ENCODE measurements around the gene SIM2.

The SIM2 gene

DNA sequence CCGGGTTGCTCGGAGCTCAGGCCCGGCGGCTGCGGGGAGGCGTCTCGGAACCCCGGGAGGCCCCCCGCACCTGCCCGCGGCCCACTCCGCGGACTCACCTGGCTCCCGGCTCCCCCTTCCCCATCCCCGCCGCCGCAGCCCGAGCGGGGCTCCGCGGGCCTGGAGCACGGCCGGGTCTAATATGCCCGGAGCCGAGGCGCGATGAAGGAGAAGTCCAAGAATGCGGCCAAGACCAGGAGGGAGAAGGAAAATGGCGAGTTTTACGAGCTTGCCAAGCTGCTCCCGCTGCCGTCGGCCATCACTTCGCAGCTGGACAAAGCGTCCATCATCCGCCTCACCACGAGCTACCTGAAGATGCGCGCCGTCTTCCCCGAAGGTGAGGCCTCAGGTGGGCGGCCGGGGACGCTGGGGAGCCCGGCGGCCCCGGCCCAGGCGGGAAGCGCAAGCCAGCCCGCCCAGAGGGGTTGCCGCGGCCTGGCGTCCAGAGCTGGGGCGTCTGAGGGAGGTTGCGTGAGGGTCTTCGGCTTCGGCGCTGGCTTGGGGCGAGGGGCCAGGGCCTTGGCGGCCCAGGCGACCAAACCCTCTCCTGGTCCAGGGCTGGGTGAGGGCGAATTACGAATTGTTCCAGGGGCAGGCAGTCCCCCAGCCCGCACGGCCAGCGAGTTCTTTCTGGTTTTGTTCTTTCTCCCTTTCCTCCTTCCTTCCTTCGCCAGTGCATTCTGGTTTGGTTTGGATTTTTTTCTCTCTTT is 805 bp downstream of the SIM2 start:
- no peak for DNase-seq (ENCODE audit: low read depth)

GRCh38 chr21:36700295-36700970 is 1.5 kb downstream of the SIM2 start:
- no peak for DNase-seq (ENCODE audit: low read depth)

- no peak for DNase-seq (ENCODE audit: low read depth)
These were observed 2.2 kb downstream of the SIM2 start for GRCh38 chr21:36700971-36701755.

DNA sequence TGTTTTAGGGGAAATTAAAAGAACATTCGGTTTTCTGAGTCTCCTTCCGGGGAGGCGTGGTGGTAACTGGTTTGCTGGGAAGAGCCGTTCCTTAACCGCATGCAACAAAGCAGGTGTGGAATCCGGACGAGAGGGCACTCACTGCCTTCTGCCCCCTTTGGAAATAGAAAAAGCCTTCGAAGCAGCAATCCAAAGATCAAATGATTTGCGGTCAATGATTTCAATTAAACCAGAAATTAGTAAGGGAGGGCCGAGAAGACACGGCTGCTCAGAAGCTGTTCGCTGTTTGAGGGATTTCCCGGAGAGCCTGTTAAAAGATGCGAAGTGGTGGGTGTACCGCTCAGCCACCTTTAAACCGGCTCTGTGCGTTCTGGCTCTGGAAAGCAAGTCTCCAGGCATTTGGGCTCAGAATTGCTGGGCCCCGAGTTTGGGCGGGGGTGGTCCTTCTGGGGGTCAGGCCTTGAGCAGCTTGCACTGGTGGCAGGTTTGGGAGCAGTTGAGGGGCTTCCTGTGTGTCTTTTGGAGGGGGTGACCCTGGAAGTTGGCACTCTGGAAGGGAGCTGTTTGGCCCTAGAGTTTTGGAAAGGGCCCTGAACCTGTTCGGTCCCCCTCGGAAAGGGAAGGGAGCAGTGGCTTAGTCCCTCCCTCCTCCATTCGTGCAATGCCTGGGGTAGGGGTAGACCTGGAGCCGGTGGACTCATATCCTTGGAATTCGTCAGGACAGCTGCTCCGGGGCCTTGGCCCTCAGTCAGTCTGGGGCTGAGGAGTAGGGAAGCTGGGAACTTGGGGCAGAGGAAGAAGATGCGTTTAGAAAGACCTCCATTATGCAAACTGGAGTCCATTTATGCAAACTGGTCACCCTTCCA is 3.1 kb downstream of the SIM2 start:
- DNase-seq (ENCODE audit: low read depth): no peak

DNA sequence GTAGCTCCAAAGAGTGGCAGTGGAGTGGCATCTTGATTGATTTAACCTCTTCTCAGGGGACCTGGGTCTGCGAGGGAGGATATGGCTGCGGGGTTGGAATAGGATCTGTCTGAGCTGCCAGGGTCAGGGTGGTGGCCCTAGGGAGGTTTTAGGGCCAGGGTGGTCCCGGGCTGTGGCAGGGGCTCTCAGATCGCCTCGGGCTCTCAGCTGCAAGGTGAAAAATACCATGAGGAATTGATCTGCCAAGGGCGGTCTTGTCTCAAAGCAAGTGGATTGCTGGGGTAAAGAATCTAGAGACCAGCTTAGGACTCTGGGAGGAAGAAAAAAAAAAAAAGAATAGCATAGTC is 3.7 kb downstream of the SIM2 start:
- no peak for DNase-seq (ENCODE audit: low read depth)

GRCh38 chr21:36703123-36703522 is 4.2 kb downstream of the SIM2 start:
- DNase-seq (ENCODE audit: low read depth): no peak

DNA sequence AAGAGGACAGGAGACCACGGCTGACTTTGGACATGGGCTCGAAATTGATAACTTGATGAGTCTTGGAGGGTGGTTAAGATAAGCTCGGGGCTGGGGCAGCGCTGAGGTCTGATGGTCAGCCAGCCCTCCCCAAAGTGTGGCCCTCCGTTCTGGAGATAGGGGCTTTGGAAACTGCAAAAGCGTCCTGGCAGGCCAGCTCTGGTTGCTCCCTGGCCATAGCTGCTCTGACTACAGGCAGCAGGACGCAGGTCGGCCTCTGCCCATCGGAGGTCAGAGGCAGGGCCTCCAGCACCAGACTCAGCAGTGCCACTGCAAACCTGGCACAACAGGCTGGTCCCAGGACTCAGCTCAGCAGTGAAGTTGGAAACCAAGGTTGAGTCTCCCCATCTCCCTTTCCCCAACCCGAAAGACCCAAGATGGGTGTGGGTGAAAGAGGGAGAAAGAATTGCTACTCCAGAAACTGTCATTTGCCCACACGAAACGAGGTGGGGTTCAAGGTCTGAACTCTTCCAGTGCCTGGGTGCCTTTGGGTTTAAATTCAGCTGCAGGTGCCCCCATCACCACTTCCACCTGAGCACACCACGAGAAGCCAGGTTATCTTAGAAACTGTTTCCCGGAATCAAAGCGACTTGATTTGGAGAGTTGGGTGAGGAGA is 4.8 kb downstream of the SIM2 start:
- no peak for DNase-seq (ENCODE audit: low read depth)

GRCh38 chr21:36704281-36704957 is 5.5 kb downstream of the SIM2 start:
- DNase-seq (ENCODE audit: low read depth): no peak

DNA sequence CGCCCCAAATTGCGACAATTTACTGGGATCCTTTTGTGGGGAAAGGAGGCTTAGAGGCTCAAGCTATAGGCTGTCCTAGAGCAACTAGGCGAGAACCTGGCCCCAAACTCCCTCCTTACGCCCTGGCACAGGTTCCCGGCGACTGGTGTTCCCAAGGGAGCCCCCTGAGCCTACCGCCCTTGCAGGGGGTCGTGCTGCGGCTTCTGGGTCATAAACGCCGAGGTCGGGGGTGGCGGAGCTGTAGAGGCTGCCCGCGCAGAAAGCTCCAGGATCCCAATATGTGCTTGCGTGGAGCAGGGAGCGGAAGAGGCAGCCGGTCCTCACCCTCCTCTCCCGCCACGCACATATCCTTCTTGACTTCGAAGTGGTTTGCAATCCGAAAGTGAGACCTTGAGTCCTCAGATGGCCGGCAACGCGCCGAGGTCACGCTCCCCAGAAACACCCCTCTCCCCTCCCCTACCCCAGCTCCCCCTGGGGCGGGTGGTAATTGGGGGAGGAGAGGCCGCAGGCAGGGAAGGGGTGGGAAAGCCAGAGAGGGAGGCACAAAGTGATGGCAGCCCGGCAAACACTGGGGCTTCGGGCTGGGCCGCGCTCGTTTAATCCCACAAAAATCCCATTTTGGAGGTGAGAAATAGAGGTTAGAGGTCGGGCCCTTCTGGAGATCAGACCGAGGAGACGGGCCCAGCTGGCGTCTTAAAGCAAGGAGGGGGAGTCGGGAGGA is 6.2 kb downstream of the SIM2 start:
- no peak for DNase-seq (ENCODE audit: low read depth)

GRCh38 chr21:36705679-36706481 is 7.0 kb downstream of the SIM2 start:
- no peak for DNase-seq (ENCODE audit: low read depth)

- DNase-seq (ENCODE audit: low read depth): no peak
These were observed 7.6 kb downstream of the SIM2 start for GRCh38 chr21:36706482-36706852.

DNA sequence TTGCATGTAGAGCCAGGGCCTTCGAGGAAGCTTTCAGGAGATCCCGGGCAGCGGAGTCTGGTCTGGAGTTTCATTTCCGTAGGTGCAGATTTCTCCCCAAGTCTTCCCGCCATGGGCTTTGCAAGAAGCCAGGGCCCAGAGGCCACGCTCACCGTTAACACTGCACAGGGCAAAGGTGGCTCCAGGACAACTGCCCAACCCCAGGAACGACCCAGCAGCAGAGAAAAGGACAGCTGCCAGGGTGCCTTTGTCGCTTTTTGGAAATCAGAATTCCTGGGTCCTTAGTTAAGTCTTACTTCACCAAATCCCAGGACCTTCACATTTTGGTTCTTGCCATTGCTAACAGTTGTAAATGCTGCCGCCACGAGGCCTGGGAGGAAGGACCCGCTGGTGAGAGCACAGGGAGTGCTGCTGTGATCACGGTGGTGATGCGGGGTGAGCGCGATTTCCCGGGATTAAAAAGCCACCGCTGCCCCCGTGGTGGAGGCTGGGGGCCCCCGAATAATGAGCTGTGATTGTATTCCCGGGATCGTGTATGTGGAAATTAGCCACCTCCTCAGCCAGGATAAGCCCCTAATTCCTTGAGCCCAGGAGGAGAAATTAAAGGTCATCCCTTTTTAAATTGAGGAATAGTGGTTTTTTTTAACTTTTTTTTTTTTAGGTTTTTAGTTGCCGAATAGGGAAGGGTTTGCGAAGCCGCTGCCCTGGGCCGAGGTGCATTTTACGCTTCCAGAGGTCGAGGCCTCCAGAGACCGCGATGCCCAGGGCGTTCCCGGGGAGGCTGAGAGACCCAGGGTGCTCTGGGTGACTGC is 8.2 kb downstream of the SIM2 start:
- no peak for DNase-seq (ENCODE audit: low read depth)

- DNase-seq (ENCODE audit: low read depth): no peak
These were observed 8.9 kb downstream of the SIM2 start for GRCh38 chr21:36707763-36708285.

- DNase-seq (ENCODE audit: low read depth): no peak
These were observed 9.5 kb downstream of the SIM2 start for GRCh38 chr21:36708286-36709029.

DNA sequence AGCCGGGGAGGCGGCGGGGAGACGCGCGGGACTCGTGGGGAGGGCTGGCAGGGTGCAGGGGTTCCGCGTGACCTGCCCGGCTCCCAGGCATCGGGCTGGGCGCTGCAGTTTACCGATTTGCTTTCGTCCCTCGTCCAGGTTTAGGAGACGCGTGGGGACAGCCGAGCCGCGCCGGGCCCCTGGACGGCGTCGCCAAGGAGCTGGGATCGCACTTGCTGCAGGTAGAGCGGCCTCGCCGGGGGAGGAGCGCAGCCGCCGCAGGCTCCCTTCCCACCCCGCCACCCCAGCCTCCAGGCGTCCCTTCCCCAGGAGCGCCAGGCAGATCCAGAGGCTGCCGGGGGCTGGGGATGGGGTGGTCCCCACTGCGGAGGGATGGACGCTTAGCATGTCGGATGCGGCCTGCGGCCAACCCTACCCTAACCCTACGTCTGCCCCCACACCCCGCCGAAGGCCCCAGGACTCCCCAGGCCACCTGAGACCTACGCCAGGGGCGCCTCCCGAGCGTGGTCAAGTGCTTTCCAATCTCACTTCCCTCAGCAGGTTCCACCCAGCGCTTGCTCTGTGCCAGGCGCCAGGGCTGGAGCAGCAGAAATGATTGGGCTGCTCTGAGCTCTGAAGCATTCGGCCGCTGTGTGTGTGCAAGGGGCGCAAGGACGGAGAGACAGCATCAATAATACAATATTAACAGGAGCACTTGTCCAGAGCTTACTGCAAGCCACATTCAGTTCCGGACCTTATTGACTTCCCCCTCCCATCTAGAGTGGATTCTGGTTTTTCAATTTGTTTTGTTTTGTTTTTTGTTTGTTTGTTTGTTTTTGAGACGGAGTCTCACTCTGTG is 10.3 kb downstream of the SIM2 start:
- no peak for DNase-seq (ENCODE audit: low read depth)

DNA sequence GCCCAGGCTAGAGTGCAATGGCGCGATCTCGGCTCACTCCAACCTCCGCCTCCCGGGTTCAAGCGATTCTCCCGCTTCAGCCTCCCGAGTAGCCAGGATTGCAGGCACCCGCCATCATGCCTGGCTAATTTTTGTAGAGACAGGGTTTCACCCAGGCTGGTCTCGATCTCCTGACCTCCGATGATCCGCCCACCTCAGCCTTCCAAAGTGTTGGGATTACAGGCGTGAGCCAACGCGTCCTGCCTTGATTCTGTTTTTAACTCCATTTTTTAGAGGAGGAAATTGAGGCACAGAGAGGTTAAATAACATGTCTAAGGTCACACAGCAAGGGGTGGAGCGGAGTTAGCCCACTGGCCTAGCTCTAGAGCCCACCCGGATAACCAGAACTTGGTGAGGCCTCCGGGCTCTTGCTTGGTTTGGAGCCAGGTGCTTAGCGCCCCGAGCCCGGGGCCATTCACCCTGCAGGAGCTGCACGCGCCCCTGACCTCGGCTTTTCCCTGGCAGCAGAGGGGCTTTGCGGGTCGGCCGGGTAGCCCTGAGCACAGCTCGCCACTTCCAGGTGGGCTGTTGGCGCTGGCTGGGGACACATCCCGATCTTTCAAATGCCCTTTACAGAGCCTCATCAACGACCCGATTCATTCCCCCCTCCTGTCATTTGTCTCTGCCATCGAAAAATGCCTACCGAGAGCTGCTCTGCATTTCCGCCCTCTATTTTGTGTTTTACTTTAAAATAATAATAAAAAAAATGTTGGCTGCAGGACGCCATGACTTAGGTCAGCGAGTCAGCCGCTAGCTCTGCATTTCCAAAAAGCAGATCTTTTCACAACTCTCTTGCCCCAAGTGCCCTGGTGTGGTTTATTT is 11.2 kb downstream of the SIM2 start:
- DNase-seq (ENCODE audit: low read depth): no peak

Data from HS-27A (cell line).